Cardiac muscle cell (in vitro differentiated cells and primary cell): ENCODE data around the gene CDK14. TPM values are rescaled to one million over a fixed set of nuclear protein-coding genes. Genes with fewer than 3 reads are reported as not detected.

Experiments used
- DNase-seq, 2 donors: peaks; one replicate each; pipeline versions ENCODE4 v3.0.0 to v3.0.0-alpha.2; 2010 to 2017; ENCODE audit warnings: low read depth in 1 of 2, low spot score in 1 of 2
- H3K27ac ChIP-seq: fragments of 200-600 bp; sonication (generic); 2 replicates; pipeline ENCODE4 v1.5.1; 2016
- H3K27me3 ChIP-seq: fragments of 200-600 bp; sonication (generic); 2 replicates; pipeline ENCODE4 v1.6.0; 2016; ENCODE audit warnings: control low read depth
- H3K36me3 ChIP-seq: fragments of 200-600 bp; sonication (generic); 2 replicates; pipeline ENCODE4 v1.5.1; 2016; ENCODE audit warnings: control low read depth
- H3K4me1 ChIP-seq: fragments of 200-600 bp; sonication (generic); 2 replicates; pipeline ENCODE4 v1.8.1; 2017; ENCODE audit warnings: low read depth, mild to moderate bottlenecking, mixed run types
- H3K4me3 ChIP-seq: fragments of 200-600 bp; sonication (generic); 2 replicates; pipeline ENCODE4 v1.5.1; 2016; ENCODE audit warnings: mild to moderate bottlenecking
- H3K9me3 ChIP-seq: fragments of 200-600 bp; sonication (generic); 2 replicates; pipeline ENCODE4 v1.5.1; 2017; ENCODE audit warnings: low read depth, mild to moderate bottlenecking, control low read depth
- polyA plus RNA-seq: library from polyadenylated mRNA; unstranded; fragments of >200 nt; fragmentation: Nextera tagmentation; extraction: Ambion mirVana; gene quantifications from 2 replicates; pipeline ENCODE4 v1.2.1, GENCODE V29; 2016
- total RNA-seq: library from RNA; depleted of rRNA; stranded (reverse); fragments of >200 nt; gene quantifications from 2 replicates; pipeline ENCODE4 v1.2.3, GENCODE V29; 2016
- TF ChIP-seq, protein P1 (sequence below): IDR thresholded peaks from 2 replicates; pipeline ENCODE4 v1.5.1; 2012; ENCODE audit warnings: low read depth, mild to moderate bottlenecking, low read length

Gene CDK14
- total and polyA plus RNA-seq, 2 experiments from 2014 or later, result 22.5 to 23.1 TPM

DNA sequence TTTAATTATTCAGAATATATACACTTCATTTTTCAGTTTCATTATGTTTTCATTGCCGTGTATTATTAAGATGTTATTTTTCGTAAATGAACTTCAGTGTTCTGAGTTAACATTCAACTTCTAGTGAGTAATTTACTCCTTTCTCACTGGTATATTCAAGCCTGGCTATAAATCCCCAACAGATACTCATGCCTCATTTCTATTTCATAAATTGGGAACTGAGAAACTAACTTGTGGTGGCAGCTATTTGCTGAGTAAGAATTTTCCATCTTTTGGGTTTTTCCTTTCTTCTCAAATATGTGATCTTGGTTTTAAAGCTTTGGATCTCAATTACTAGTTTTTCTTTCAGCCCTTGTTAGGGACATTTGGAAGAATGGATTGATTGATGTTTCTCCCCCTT is 281.1 kb downstream of the CDK14 start:
- no peak overlapping the region for H3K4me3 ChIP-seq
- no peaks in the 10 kb centered on the region for H3K27me3 ChIP-seq
- no peak overlapping the region for H3K27ac ChIP-seq
- no peak for DNase-seq
- no peaks in the 10 kb centered on the region for H3K9me3 ChIP-seq
- H3K4me1 ChIP-seq, result no peaks in the 10 kb centered on the region
- H3K36me3 ChIP-seq, result no peaks in the 10 kb centered on the region
- TF ChIP-seq, protein P1, sequence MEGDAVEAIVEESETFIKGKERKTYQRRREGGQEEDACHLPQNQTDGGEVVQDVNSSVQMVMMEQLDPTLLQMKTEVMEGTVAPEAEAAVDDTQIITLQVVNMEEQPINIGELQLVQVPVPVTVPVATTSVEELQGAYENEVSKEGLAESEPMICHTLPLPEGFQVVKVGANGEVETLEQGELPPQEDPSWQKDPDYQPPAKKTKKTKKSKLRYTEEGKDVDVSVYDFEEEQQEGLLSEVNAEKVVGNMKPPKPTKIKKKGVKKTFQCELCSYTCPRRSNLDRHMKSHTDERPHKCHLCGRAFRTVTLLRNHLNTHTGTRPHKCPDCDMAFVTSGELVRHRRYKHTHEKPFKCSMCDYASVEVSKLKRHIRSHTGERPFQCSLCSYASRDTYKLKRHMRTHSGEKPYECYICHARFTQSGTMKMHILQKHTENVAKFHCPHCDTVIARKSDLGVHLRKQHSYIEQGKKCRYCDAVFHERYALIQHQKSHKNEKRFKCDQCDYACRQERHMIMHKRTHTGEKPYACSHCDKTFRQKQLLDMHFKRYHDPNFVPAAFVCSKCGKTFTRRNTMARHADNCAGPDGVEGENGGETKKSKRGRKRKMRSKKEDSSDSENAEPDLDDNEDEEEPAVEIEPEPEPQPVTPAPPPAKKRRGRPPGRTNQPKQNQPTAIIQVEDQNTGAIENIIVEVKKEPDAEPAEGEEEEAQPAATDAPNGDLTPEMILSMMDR, result no peak

DNA sequence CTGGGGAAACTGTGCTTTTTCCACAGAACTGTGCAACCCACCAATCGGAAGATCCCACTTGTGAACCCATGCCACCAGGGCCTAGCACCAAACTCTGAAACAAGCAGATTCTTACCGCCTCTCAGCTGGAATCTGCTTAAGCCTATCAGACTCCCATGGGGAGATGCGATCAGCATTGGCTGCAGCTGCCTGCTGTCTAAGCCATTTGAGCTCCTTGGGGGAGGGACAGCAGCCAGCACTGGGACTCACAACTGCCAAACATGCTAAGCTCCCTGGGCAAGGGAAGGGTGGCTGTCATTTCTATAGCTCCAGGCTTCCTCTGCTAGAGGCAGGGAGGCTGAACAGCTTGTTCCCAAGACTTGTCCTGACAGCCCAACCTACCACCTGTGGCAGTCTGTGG is 283.8 kb downstream of the CDK14 start:
- Histone ChIP-seq H3K27ac (no peak overlapping the region), H3K4me3 (no peak overlapping the region), H3K4me1 (no peaks in the 10 kb centered on the region), H3K36me3 (no peaks in the 10 kb centered on the region), H3K27me3 (no peaks in the 10 kb centered on the region), H3K9me3 (no peaks in the 10 kb centered on the region)
- TF ChIP-seq, protein P1, result no peak
- no peak for DNase-seq

DNA sequence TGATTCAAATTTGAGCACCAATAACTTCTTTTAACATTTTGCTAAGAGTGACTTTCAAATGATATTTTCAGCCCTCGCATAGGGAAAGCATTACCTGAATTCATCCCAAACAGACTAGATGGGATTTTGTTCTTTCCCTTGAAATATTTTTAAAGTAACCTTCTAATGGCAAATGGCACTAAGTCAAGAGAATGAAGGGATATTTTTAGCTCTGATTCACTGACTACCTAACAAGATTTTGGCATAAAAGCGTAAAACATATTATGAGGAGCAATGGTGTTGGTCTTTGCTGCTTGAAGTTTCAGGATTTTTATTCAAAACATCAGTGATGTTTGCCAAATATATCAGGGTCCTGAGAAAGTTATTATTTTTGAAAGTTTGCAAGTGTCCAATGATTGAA is 290.3 kb downstream of the CDK14 start:
- Histone ChIP-seq H3K9me3 (no peaks in the 10 kb centered on the region), H3K4me1 (no peaks in the 10 kb centered on the region), H3K27ac (no peak overlapping the region), H3K4me3 (no peak overlapping the region), H3K36me3 (no peaks in the 10 kb centered on the region), H3K27me3 (no peaks in the 10 kb centered on the region)
- TF ChIP-seq, protein P1, result no peak
- DNase-seq, result no peak

DNA sequence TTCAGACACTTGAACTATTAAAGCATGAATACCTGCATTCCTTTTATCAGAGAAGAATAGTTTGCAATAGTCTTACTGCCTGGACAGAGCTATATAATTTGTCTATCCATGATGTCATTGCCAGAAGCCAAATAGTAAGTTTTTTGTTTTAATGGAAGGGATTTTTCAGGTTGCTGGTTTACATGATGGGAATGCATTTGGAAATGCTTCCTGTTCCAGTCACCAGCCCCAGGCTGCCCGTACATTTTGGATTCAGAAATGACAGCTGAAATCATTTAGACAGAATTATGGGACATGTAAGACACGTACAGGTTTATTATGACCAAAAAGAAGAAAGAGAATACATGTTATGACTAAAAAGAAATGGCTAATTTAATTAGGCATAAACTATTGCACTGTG is 293.1 kb downstream of the CDK14 start:
- TF ChIP-seq, protein P1, result no peak
- no peaks in the 10 kb centered on the region for H3K27me3 ChIP-seq

DNA sequence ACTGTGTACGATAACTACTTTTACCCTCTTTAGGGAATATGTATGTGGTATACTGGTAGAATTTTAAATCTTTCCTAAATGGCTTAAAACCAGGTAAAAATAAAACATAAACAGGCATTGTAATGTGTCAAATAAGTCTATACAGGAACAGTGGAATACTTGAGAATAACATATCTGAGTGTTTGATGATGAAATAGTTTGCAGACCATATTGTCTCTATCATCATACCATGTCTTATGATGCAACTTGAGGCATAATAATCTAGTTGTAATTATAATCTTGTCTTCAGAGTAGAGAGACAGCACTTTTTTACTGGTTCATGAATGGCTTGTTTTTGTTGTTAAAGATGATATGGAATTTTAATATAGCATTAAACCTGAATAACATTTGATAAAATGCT is 293.5 kb downstream of the CDK14 start:
- TF ChIP-seq, protein P1, result no peak
- Histone ChIP-seq H3K9me3 (no peaks in the 10 kb centered on the region), H3K36me3 (no peaks in the 10 kb centered on the region), H3K27ac (no peak overlapping the region), H3K4me1 (no peaks in the 10 kb centered on the region), H3K4me3 (no peak overlapping the region), H3K27me3 (no peaks in the 10 kb centered on the region)
- DNase-seq, result peak in 1 of 2 donors; percentile 32

More for the DNA sequence above, 293.1 kb downstream of the CDK14 start:
- no peak overlapping the region for H3K27ac ChIP-seq
- no peaks in the 10 kb centered on the region for H3K9me3 ChIP-seq
- no peaks in the 10 kb centered on the region for H3K36me3 ChIP-seq
- DNase-seq, result no peak
- H3K4me1 ChIP-seq, result no peaks in the 10 kb centered on the region
- H3K4me3 ChIP-seq, result no peak overlapping the region

DNA sequence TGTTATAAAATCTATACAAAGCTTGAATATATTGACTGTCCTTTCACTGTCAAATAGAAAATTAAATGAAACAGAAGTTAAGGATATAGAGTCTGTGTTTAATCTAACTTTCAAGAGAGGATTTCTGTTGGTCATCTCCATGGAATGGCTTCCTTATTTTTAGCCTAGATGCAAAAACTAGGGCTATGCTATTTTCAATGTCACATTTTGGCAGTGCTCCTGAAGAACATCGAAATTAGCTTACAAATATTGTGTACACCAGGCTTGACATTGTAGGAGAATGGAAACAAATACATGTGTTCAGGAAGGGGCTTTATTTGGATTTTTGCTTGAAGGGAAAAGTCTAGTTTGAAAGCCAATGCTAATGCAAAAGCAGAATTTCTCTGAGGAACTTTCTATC is 295.4 kb downstream of the CDK14 start:
- TF ChIP-seq, protein P1, result no peak
- Histone ChIP-seq H3K36me3 (no peaks in the 10 kb centered on the region), H3K27ac (no peak overlapping the region), H3K9me3 (no peaks in the 10 kb centered on the region), H3K4me3 (no peak overlapping the region), H3K27me3 (no peaks in the 10 kb centered on the region), H3K4me1 (no peaks in the 10 kb centered on the region)
- DNase-seq, result no peak
